Sigmoid colon (tissue), 7 donors: ENCODE results near the gene PPP1R2B. TPM values are rescaled to one million over a fixed set of nuclear protein-coding genes. Genes with fewer than 3 reads are reported as not detected.
"Not testable (repeated sequence)": the region's sequence is repeated elsewhere in the genome, so short reads cannot be mapped to it uniquely, and the experiment has no call there.

Experiments
- DNase-seq: peaks from one replicate; pipeline ENCODE4 v3.0.0-alpha.2; 2019
- H3K27ac ChIP-seq, 4 donors: fragments of 200-600 bp; sonication (generic); one replicate each; pipeline ENCODE4 v1.5.1; 2016 to 2019; ENCODE audit warnings: mild to moderate bottlenecking in 1 of 4
- H3K27me3 ChIP-seq, 3 donors: fragments of 200-600 bp; sonication (generic); one replicate each; pipeline ENCODE4 v1.5.1; 2019; ENCODE audit warnings: mild to moderate bottlenecking in 1 of 3
- H3K36me3 ChIP-seq, 4 donors: fragments of 200-600 bp; sonication (generic); one replicate each; pipeline ENCODE4 v1.5.1; 2016 to 2019
- H3K4me1 ChIP-seq, 4 donors: fragments of 200-600 bp; sonication (generic); one replicate each; pipeline ENCODE4 v1.5.1; 2017 to 2019
- H3K4me3 ChIP-seq, 4 donors: fragments of 200-600 bp; sonication (generic); one replicate each; pipeline ENCODE4 v1.5.1; 2017 to 2019; ENCODE audit warnings: mild to moderate bottlenecking in 2 of 4, moderate library complexity in 1 of 4
- H3K9me3 ChIP-seq, 4 donors: fragments of 200-600 bp in 3 of 4; sonication (generic) in 3 of 4; one replicate each; pipeline versions ENCODE4 v1.5.1 to v1.6.1; 2013 to 2019
- CTCF ChIP-seq, 4 experiments: fragments of 450-650 bp in 3 of 4; fragments of 200-600 bp in 1 of 4; IDR thresholded peaks; one replicate each; pipeline ENCODE4 v1.5.1; 2016 to 2019; ENCODE audit warnings: antibody characterized with exemption in 4 of 4, mild to moderate bottlenecking in 3 of 4, moderate library complexity in 2 of 4
- EP300 ChIP-seq, 4 donors: sonication (generic); formaldehyde crosslinking; IDR thresholded peaks; one replicate each; pipeline ENCODE4 v1.6.1; 2017; ENCODE audit warnings: antibody characterized with exemption in 4 of 4
- POLR2A ChIP-seq, 2 donors: fragments of 450-650 bp; IDR thresholded peaks; one replicate each; pipeline ENCODE4 v1.6.1; 2016; ENCODE audit warnings: antibody characterized with exemption in 2 of 2, mild to moderate bottlenecking in 2 of 2, moderate library complexity in 2 of 2
- POLR2AphosphoS5 ChIP-seq, 4 donors: sonication (generic); formaldehyde crosslinking; IDR thresholded peaks; one replicate each; pipeline ENCODE4 v1.6.1; 2017; ENCODE audit warnings: antibody characterized with exemption in 4 of 4
- WGBS, 2 donors: extraction: QIAGEN DNeasy Blood & Tissue Kit; methylation state at CpG; one replicate each; pipeline ENCODE4 v1.1.7; 2013; 5-methylcytosine and 5-hydroxymethylcytosine counted together
- intact Hi-C: fragments of 100-400 bp; cut with DNase I; formaldehyde crosslinking; loops from one replicate; pipeline ENCODE4 v1.15.1; 2023
- polyA plus RNA-seq, 3 donors: library from polyadenylated mRNA; stranded (reverse); fragments of 200-250 nt; gene quantifications; one replicate each; pipeline ENCODE4 v1.2.3, GENCODE V29; 2013
- total RNA-seq, 4 donors: library from RNA; depleted of rRNA; stranded (reverse); fragments of >200 nt; gene quantifications; one replicate each; pipeline ENCODE4 v1.1.0, GENCODE V29; 2016
- donor health status: healthy with polysubstance abuse.
- donor health status: Bipolar disorder and iron deficiency.
- donor health status: healthy.

Gene PPP1R2B
- total and polyA plus RNA-seq, 7 donors: 0.03 TPM; not detected in 6

DNA sequence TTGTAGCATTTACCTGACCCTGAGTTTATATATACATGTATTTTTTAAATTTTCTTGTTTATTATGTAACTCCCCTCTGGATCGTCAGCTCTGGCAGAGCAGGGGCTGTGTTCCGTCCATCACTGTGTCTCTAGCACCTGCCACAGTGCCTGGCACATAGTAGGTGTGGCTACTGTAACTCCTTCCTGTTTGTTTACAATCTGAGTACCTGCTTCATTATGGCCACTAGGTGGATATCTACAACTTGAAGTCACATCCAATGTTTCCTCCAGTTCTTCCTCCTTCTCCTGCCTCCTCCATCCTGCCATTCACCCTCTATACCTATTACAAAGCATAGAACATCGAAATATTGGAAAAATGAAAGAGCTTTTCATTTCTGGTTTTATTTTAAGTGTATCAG lies 14.2 kb upstream of the PPP1R2B start:
- intact Hi-C loops: no loop called here
- H3K4me1 ChIP-seq: no peaks in the 10 kb centered on the region
- no peak for DNase-seq

GRCh38 chr5:156836846-156837245 lies 13.2 kb upstream of the PPP1R2B start:
- Histone ChIP-seq H3K27ac (no peak overlapping the region), H3K9me3 (no peaks in the 10 kb centered on the region), H3K4me3 (no peak overlapping the region), H3K27me3 (no peaks in the 10 kb centered on the region), H3K4me1 (no peaks in the 10 kb centered on the region), H3K36me3 (no peaks in the 10 kb centered on the region)
- no peak for TF ChIP-seq EP300 (IDR thresholded peaks at IDR 0.05)
- intact Hi-C loops: no loop called here
- WGBS, 2 donors: 73 to 78% methylated on average over 3 of the region's 3 CpGs
- DNase-seq: no peak

More for the DNA sequence above, 14.2 kb upstream of the PPP1R2B start:
- no peaks in the 10 kb centered on the region for H3K9me3 ChIP-seq
- no peak overlapping the region for H3K27ac ChIP-seq
- WGBS, 2 donors: 66 to 85% methylated on average over 3 of the region's 3 CpGs
- H3K27me3 ChIP-seq: no peaks in the 10 kb centered on the region
- no peak for TF ChIP-seq EP300 (IDR thresholded peaks at IDR 0.05)
- TF ChIP-seq POLR2A (IDR thresholded peaks at IDR 0.05): no peak
- no peak for TF ChIP-seq CTCF (IDR thresholded peaks at IDR 0.05)
- TF ChIP-seq POLR2AphosphoS5 (IDR thresholded peaks at IDR 0.05): no peak
- H3K4me3 ChIP-seq: no peak overlapping the region
- H3K36me3 ChIP-seq: no peaks in the 10 kb centered on the region

- H3K4me1 ChIP-seq: no peaks in the 10 kb centered on the region
- no peaks in the 10 kb centered on the region for H3K36me3 ChIP-seq
- TF ChIP-seq POLR2A (IDR thresholded peaks at IDR 0.05) (no peak), CTCF (IDR thresholded peaks at IDR 0.05) (no peak), POLR2AphosphoS5 (IDR thresholded peaks at IDR 0.05) (no peak), EP300 (IDR thresholded peaks at IDR 0.05) (no peak)
- intact Hi-C loops: no loop called here
- H3K27ac ChIP-seq: no peak overlapping the region
- H3K4me3 ChIP-seq: no peak overlapping the region
- H3K27me3 ChIP-seq: no peaks in the 10 kb centered on the region
- DNase-seq: no peak
- 71 to 91% methylated on average over 5 of the region's 5 CpGs for WGBS, 2 donors
- no peaks in the 10 kb centered on the region for H3K9me3 ChIP-seq
These were observed 11.1 kb upstream of the PPP1R2B start for GRCh38 chr5:156838961-156839360.

GRCh38 chr5:156841737-156842136 lies 8.4 kb upstream of the PPP1R2B start:
- DNase-seq: no peak
- intact Hi-C loops: no loop called here
- no peak for TF ChIP-seq POLR2A (IDR thresholded peaks at IDR 0.05)
- no peak for TF ChIP-seq POLR2AphosphoS5 (IDR thresholded peaks at IDR 0.05)
- TF ChIP-seq EP300 (IDR thresholded peaks at IDR 0.05): no peak
- TF ChIP-seq CTCF (IDR thresholded peaks at IDR 0.05): no peak
- H3K27me3 ChIP-seq: no peaks in the 10 kb centered on the region
- H3K4me3 ChIP-seq: no peak overlapping the region
- H3K9me3 ChIP-seq: no peaks in the 10 kb centered on the region
- no peak overlapping the region for H3K27ac ChIP-seq
- no peaks in the 10 kb centered on the region for H3K4me1 ChIP-seq
- no peaks in the 10 kb centered on the region for H3K36me3 ChIP-seq

- DNase-seq: no peak
- no peaks in the 10 kb centered on the region for H3K4me1 ChIP-seq
- H3K36me3 ChIP-seq: no peaks in the 10 kb centered on the region
- TF ChIP-seq EP300 (IDR thresholded peaks at IDR 0.05): no peak
- no peak for TF ChIP-seq POLR2A (IDR thresholded peaks at IDR 0.05)
- TF ChIP-seq POLR2AphosphoS5 (IDR thresholded peaks at IDR 0.05): no peak
- no peak for TF ChIP-seq CTCF (IDR thresholded peaks at IDR 0.05)
- H3K27ac ChIP-seq: no peak overlapping the region
- H3K9me3 ChIP-seq: peaks cover 0 to 4% (median 0%) of the 10 kb centered on the region in 4 donors
- 43 to 69% methylated on average over 2 of the region's 2 CpGs for WGBS, 2 donors
- H3K4me3 ChIP-seq: no peak overlapping the region
- H3K27me3 ChIP-seq: no peaks in the 10 kb centered on the region
- intact Hi-C loops: no loop called here
These were observed 3.2 kb upstream of the PPP1R2B start for GRCh38 chr5:156846914-156847313.

- H3K27me3 ChIP-seq, H3K36me3 ChIP-seq, H3K27ac ChIP-seq, intact Hi-C loops, H3K4me1 ChIP-seq, H3K9me3 ChIP-seq, DNase-seq, H3K4me3 ChIP-seq: not testable (repeated sequence)
- WGBS, 2 donors: 88 to 92% methylated on average over 1 of the region's 1 CpG
These were observed 1.6 kb upstream of the PPP1R2B start for GRCh38 chr5:156848447-156848846.
